DMS79 treated with DMSO at 0.1 percent for 48 hours (cell line): ENCODE results near the gene CATSPERZ.
"Not testable (repeated sequence)": the region's sequence is repeated elsewhere in the genome, so short reads cannot be mapped to it uniquely, and the experiment has no call there.

ENCODE experiments used
- DNase-seq: peaks from one replicate; lab custom pipeline; 2025; lab: John Stamatoyannopoulos, UW

The CATSPERZ gene

DNA sequence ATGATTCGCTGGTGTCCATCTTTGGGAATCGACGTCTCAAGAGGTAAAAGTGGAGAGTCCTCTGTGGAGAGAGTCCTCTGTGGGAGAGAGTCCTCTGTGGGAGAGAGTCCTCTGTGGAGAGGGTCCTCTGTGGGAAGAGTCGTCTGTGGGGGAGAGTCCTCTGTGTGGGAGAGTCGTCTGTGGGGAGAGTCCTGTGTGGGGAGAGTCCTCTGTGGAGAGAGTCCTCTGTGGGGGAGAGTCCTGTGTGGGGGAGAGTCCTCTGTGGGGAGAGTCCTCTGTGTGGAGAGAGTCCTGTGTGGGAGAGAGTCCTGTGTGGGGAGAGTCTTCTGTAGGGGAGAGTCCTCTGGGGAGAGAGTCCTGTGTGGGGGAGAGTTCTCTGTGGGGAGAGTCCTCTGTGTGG lies 20.9 kb downstream of the CATSPERZ start:
- DNase-seq = no peak

DNA sequence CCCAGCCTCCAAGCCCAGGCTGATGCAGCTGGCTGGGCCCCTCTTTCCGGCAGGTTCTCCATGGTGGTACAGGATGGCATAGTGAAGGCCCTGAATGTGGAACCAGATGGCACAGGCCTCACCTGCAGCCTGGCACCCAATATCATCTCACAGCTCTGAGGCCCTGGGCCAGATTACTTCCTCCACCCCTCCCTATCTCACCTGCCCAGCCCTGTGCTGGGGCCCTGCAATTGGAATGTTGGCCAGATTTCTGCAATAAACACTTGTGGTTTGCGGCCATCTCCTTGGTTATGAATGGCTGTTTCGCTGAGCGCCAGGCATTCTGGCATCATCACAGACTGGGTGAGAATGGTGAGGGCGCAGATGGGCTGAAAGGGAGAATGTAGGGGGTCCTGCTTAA lies 21.4 kb downstream of the CATSPERZ start:
- peak; percentile 79 for DNase-seq

DNA sequence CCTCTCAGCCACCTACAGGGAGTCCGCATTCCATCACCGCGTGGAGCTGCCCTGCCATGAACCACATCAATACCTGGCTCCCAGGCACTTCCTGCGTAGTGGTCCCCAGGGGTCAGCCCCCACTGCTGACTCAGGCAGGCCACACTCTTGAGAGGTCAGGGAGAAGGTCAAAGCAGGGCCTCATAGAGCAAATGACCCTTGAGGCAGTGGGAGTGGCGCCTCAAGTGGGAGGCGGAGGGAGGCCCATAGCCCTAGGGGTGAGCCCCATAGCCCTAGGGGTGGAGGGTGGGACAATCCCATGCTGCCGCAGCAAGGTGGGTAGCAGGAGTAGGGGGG lies 22.7 kb downstream of the CATSPERZ start:
- DNase-seq = no peak

DNA sequence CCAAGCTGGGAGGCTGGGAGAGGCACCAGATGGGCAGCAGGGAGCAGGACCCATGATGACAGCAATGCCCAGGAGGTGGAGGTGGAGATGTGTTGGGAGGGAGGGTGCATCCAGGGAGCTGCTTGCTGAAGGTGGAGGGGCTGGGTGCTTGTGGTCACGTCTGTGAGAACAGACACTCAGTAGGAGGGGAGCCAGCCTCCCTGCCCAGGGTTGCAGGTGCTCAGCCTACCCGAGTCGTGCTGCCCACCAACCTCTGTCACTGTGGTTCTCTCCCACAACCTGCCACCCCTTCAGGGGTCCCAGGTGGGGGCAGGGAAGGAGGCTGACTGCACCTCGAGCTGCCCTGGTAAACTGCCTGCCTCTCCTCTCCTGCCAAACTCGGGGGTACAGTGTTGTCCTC lies 23.2 kb downstream of the CATSPERZ start:
- no peak for DNase-seq

DNA sequence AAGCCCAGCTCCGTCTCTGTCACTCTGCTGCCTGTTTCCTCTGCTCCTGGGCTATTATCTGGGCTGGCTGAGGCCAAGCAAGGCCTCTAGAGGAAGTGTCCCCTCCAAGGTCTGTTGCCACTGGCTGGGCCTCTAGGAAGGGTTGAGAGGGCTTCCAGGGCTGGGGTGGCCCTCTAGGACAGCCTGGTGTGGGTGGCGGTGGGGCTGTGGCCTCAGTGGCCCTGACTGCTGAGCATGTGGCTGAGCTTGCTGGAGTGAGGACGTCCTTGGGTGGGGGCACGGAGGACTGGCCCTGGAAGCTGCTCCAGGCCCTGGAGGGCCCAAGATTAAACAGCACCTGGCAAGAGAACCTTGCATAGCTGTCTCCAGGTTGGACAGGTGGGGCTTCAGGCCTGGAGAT lies 23.8 kb downstream of the CATSPERZ start:
- DNase-seq = not testable (repeated sequence)

DNA sequence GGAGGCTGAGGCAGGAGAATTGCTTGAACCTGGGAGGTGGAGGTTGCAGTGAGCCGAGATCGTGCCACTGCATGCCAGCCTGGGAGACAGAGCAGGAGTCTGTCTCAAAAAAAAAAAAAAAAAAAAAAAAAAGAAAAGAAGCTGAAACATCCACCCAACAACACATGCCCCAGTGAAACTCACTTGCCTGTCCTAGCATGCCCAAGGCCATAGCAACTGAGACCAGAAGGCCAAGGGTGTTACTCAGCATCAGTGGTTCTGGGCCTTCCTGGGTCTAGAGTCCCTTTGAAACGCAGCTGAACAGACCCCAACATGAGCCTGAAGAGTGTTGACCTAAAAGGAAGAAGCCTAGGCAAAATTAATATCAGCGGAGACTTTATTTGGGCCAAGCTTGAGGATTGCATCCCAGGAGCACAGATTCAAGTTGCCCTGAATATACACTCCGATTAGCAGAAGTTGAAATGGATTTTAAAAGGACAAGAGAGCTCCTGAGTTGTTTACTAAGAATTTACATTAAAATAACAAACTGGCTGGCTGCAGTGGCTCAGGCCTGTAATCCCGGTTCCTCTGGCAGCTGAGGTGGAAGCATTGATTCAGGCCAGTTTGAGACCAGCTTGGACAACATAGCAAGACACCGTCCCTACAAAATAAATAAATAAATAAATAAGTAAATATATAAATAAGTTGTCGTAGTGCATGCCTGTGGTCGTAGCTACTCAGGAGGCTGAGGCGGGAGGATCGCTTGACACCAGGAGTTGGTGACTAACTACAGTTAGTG lies 24.7 kb downstream of the CATSPERZ start:
- no peak for DNase-seq

DNA sequence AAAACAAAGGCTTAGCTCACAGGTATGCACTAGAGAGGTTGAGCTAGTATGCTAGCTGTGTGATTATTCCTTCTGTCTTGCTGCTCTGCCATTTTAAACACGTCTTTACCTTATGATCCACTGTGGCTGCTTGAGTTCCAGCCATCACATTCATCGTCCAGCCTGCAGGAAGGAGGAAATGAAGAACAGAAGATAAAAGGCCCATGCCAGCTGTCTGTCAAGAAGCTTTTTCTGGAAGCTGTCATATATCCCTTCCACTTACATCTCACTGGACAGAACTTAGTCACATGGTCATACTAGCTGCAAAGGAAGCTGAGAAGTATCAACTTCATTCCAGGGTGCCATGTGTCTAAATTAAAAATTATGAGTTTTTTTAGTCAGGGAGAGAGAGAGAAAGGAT lies 27.2 kb downstream of the CATSPERZ start:
- DNase-seq = no peak

DNA sequence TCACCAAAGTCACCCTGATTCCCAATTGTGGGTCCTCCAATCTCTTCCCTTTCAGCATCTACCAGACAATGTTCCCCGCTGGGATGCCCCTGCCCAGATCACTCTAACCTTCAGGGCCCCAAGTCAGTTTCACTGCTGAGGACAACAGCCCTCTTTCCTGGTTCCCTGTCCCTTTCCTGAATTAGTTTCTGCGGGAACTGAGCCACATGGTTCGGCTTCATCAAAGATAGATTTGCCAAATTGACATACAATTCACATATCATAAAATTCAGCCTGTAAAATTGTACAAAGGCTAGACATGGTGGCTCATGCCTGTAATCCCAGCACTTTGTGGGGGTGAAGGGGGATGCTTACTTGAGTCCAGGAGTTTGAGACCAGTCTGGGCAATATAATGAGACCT lies 27.8 kb downstream of the CATSPERZ start:
- no peak for DNase-seq

DNA sequence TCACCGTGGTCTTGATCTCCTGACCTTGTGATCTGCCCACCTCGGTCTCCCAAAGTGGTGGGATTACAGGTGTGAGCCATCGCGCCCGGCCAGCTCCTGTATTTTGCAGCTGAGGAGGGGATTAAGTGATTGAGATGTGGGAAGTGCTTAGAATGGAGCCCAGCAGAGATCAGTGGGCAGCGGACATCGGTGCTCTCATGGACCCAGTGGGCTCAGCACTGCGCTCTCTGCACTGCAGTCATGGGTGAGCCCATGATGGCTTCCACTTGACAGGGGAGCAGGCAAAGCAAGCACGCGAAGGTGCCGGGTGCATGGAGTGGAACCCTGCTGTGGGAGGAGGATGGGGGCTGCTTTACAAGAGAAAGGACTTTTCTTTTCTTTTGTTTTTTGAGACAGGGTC lies 30.7 kb downstream of the CATSPERZ start:
- DNase-seq = no peak

DNA sequence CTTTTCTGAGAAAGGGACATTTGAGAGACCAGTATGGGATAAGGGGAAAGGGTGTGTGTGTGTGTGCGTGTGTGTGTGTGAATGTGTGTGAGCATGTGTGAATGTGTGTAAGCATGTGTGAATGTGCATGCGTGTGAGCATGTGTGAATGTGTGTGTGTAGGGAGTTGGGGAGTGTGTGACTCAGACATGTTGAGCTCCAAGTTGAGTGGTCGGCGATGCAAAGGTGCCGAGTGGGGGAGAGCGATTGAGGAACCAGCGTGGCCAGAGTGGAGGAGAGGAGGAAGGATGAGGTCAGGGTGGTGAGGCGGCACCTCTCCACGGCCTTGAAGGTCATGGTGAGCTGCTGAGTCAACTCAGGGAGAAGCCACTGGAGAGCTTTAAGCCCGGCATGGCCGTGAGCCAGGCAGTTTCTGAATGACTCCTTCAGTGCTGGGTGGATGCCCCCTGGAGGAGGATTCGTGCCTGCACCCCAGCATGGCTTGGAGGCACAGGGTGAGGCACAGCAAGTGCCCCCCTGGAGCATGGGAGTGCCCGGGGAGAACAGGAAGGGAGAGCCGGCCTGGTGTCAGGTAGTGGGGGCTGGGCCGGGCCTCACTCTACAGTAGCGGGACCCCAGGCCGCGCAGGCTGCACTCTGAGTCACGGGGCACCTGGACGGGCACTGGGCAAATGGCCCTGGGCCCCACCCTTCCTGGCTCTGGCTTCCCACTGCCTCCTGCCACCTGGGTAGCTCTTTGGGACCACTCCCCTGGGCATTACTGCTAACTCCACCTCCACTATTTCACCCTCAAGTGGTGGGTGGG lies 31.6 kb downstream of the CATSPERZ start:
- peak; percentile 46 for DNase-seq

DNA sequence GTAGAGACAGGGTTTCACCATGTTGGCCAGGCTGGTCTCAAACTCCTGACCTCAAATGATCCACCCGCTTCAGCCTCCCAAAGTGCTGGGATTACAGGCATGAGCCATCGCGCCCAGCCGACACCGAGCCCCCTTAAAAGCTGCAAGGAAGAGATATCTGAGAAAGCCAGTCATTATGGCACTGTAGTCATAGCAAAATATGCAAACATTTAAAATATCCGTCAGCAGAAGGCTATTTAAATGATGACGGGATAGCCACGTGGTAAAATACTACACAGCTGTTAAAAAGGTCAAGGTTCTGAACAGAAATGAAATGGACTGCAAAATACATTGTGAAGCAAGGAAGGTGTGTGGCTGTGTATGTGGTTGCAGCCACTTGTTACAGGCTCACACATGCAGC lies 33.4 kb downstream of the CATSPERZ start:
- no peak for DNase-seq

DNA sequence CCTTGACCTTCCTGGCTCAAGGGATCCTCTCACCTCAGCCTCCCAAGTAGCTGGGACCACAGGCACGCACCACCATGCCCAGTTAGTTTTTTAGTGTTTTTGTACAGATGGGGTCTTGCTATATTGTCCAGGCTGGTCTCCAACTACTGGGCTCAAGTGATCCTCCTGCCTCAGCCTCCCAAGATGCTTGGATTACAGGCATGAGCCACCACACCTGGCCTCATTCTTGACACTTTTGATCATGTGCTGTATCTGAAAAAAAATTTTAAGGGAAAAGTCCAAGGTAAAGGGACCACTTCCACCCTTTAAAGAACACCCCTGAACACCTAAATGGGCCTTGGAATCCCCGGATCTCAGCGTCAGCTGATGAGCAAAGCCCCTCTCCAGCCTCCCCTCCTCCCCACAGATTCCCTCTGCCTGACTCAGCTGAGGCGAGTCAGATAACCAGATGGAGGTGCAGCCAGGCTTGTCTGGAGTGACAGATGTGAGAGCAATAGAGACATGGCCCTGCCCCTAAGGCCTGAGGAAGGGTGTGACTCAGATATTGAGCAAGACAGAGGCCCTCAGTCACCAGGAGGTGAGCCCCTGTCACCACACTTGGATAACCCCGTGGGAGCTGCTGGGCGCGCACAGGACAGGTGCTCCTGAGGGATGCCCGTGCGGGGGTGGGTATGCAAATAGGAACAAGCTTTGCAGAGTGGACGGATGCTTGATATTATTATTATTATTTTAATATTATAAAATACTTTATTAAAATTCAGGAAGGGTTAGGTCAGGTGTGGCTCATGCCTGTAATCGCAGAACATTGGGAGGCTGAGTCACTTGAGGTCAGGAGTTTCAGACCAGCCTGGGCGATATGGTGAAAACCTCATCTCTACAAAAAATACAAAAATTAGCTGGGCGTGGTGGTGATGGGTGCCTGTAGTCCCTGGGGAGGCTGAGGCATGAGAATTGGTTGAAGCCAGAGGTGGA lies 34.9 kb downstream of the CATSPERZ start:
- DNase-seq = peak; percentile 82

DNA sequence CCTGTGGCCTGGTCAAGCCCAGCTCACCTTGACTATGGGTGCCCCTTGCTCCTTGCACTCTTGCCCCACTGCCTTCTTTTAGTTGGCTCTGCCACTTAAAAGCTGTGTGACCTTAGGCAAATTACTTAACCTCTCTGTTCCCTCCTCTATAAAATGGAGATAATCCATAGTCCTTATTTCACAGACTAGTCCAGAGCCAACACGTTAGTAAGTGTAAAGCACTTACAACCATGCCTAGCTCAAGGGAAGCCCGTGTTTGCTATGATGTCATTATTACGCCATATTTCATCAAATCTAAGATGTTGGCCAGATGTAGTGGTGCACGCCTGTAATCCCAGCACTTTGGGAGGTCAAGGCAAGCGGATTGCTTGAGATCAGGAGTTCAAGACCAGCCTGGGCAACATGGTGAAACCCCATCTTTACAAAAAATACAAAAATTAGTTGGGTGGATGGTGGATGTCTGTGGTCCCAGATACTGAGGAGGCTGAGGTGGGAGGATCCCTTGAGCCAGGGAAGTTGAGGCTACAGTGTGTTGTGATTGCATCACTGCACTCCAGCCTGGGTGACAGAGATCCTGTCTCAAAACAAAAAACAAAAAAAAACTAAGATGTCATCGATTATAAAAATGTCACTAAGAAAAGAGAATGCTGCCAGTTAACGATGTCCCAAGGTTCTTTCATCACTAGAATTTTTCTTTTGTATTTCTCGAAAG lies 37.5 kb downstream of the CATSPERZ start:
- no peak for DNase-seq

DNA sequence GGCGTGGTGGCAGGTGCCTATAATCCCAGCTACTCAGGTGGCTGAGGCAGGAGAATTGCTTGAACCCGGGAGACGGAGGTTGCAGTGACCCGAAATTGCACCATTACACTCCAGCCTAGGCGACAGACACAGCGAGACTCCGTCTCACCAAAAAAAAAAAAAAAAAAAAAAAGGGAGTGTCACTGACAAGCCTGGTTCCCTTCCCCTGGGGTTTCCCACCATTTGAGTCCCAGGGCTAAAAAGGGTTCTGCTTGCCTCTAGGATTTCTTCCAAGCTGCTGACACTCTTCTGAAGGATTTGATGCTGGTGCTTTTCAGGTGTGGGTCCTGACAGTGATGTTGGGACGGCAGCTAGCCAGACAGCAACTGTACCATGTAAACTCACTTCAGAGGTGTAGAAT lies 38.6 kb downstream of the CATSPERZ start:
- no peak for DNase-seq

DNA sequence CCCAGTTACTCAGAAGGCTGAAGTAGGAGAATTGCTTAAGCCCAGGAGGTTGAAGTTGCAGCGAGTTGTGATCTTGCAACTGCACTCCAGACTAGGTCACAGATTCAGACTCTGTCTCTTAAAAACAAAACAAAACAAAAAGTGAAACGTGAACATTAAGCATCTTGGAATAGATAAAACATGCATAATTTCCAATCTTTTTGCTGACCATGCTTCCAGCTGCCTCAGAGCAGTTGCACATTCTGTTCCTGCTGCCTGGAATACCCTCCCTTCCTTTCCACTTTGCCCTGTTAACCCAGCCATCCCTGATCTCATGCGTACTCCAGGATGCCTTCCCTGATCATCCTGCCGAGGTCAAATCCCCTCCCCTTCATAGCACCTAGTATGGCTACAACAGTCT lies 39.1 kb downstream of the CATSPERZ start:
- no peak for DNase-seq

DNA sequence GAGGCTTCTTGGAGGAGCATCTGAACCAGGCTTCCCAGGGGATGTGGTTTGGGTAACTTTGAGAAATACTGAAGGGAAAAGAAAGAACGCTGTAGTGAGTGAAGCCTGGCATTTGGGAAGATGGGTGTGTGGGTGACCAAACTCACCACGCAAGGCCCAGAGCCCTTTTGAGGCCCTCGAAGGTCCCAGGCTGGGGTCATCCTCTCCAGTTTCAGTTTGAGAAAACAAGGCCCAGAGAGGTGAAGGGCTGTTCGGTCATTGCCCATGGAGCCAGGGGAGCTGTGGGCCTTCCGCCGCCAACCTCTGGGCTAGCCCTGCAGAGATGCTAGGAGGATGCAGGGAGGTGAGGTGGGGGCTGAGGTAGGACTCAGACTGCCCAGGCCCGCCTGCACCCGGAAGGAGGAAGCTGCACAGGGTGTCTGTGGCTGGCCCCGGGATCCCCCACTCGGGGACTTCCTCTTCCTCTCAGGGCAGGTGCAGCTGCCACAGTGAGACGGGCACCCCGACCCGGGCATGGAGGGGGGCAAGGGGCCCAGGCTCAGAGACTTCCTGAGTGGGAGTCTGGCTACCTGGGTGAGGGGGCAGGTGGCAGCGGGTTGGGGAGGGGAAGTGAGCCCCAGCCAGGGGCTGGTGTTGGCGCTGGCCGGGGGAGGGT lies 39.7 kb downstream of the CATSPERZ start, which contains the start of gene CCDC88B:
Gene CCDC88B, plus strand, starts transcription at position 451 of the 655 bp plus-strand sequence. Its CDS starts 63 bp downstream, at position 514.
- DNase-seq = no peak

DNA sequence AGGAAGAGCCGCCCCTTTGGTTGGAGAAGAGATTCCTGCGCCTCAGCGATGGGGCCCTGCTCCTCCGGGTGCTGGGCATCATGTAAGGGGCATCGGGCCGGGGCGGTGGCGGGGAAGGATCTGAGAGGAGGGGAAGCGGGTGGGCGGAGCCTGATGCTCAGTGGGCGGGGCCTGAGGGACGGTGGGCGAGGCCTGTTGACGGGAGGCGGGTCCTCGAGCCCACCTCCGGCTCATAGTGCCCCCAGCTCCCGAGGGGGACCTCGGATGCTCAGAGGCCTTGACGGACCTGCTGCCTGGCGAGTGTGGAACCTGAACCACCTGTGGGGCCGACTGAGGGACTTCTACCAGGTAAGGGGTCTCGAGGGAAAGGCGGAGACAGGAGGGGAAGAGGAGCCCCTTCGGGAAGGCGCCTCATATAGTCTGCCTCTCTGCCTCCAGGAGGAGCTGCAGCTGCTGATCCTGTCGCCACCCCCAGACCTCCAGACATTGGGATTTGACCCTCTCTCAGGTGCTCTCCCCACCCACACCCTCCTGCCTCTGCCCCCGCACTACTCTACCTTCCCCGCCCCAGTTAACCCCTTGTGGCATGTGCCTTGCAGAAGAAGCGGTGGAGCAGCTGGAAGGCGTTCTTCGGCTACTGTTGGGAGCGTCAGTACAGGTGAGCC lies 40.6 kb downstream of the CATSPERZ start:
- no peak for DNase-seq

DNA sequence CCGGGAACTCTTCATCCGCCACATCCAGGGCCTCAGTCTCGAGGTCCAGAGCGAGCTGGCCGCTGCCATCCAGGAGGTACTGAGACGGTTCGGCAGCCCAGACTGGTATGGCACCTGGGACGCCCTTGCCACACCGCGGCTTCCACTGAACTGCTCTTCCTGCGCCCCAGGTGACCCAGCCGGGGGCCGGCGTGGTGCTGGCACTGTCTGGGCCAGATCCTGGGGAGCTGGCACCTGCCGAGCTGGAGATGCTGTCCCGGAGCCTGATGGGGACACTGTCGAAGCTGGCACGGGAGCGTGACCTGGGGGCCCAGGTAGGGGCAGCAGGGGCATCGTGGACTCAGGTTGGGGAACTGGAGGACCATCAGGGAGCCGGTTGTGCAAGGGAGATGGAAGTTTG lies 41.3 kb downstream of the CATSPERZ start:
- no peak for DNase-seq

DNA sequence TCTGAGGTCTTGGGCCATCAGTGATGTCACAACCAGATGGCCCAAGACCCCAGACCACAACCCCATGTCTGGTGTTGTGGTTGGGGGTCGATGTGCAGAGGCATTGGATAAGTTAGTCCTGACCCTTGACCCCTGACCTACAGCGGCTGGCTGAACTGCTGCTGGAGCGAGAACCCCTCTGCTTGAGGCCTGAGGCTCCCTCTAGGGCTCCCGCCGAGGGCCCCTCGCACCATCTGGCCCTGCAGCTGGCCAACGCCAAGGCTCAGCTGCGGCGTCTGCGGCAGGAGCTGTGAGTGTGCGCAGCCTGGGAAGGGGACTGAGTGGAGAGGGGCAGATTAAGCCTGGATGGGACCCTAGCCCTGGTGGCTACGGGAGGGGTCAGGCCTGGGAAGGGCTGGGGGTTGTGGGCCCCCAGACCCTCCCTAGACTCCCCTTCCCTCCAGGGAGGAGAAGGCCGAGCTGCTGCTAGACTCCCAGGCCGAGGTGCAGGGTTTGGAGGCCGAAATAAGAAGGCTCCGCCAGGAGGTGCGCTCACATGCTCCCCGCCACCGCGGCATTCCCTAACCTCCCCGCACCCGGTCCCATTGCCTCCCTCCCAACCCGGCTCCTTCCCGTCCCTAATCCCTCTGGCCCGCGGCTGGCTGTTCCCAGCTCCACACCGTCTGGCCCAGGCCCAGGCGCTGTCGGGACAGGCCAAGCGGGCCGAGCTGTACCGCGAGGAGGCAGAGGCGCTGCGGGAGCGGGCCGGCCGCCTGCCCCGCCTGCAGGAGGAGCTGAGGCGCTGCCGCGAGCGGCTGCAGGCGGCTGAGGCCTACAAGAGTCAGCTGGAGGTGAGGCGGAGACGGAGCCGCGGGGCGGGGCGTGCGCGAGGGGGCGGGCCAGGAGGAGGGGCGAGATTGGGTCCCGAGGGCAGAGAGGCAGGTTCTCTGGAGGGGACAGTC lies 42.0 kb downstream of the CATSPERZ start:
- DNase-seq = no peak
